HepG2 (cell line): ENCODE results near the gene FAM156B. TPM values are rescaled to one million over a fixed set of nuclear protein-coding genes. Genes with fewer than 3 reads are reported as not detected.

Experiments
- ATF7-NPFF ChIP-seq: sonication (generic); formaldehyde crosslinking; IDR thresholded peaks from 2 replicates; pipeline ENCODE4 v1.8.1; 2023; ENCODE audit warnings: mild to moderate bottlenecking, low read depth, missing genetic modification reagents, moderate library complexity
- CBX5 ChIP-seq: sonication (generic); formaldehyde crosslinking; IDR thresholded peaks from 2 replicates; pipeline ENCODE4 v1.4.0; 2020; ENCODE audit warnings: missing genetic modification reagents, borderline replicate concordance
- CHD2 ChIP-seq: IDR thresholded peaks from 2 replicates; pipeline ENCODE4 v1.6.1; 2011; ENCODE audit warnings: low read depth, low read length, improper control_type of control experiment
- GZF1 ChIP-seq: sonication (generic); formaldehyde crosslinking; IDR thresholded peaks from 2 replicates; pipeline ENCODE4 v1.5.1; 2020; ENCODE audit warnings: mild to moderate bottlenecking, missing genetic modification reagents
- IRF9 ChIP-seq: sonication (generic); formaldehyde crosslinking; IDR thresholded peaks from 2 replicates; pipeline ENCODE4 v1.8.0; 2022; ENCODE audit warnings: missing genetic modification reagents, mild to moderate bottlenecking, borderline replicate concordance
- MAF1 ChIP-seq: sonication (generic); formaldehyde crosslinking; IDR thresholded peaks from 2 replicates; pipeline ENCODE4 v1.5.0; 2020; ENCODE audit warnings: missing genetic modification reagents, borderline replicate concordance
- MXD1 ChIP-seq: sonication (generic); formaldehyde crosslinking; IDR thresholded peaks from 2 replicates; pipeline ENCODE4 v1.4.0; 2020; ENCODE audit warnings: mild to moderate bottlenecking, missing genetic modification reagents
- PPARG ChIP-seq: conservative IDR thresholded peaks from 2 replicates; pipeline ENCODE4 v1.6.1; 2016; ENCODE audit warnings: missing biosample characterization, missing genetic modification reagents
- STAG1 ChIP-seq: sonication (generic); formaldehyde crosslinking; IDR thresholded peaks from 2 replicates; pipeline ENCODE4 v1.4.0; 2020; ENCODE audit warnings: missing genetic modification reagents
- THAP11 ChIP-seq: IDR thresholded peaks from 2 replicates; pipeline ENCODE4 v1.6.1; 2016; ENCODE audit warnings: missing biosample characterization, missing genetic modification reagents
- ZBTB40 ChIP-seq, 2 experiments: fragments of 450-650 bp in 1 of 2; sonication (generic) in 1 of 2; formaldehyde crosslinking in 1 of 2; IDR thresholded peaks; 2 replicates each; pipeline versions ENCODE4 v1.6.1 to v1.8.0; 2016 to 2022; ENCODE audit warnings: antibody characterized with exemption in 1 of 2, mild to moderate bottlenecking in 1 of 2, missing genetic modification reagents in 1 of 2
- ZNF101 ChIP-seq: sonication (generic); formaldehyde crosslinking; IDR thresholded peaks from 2 replicates; pipeline ENCODE4 v1.4.0; 2020; ENCODE audit warnings: mild to moderate bottlenecking, low read depth, missing genetic modification reagents, borderline replicate concordance
- ZNF850 ChIP-seq: sonication (generic); formaldehyde crosslinking; conservative IDR thresholded peaks from 2 replicates; pipeline ENCODE4 v1.9.0; 2021; ENCODE audit warnings: mild to moderate bottlenecking, missing genetic modification reagents
- ZSCAN29 ChIP-seq: sonication (generic); formaldehyde crosslinking; conservative IDR thresholded peaks from 2 replicates; pipeline ENCODE4 v1.4.0; 2020; ENCODE audit warnings: mild to moderate bottlenecking, missing genetic modification reagents
- polyA plus RNA-seq, 8 experiments: library from polyadenylated mRNA; depleted of rRNA in 3 of 8; stranded (reverse) in 7 of 8; unstranded in 1 of 8; fragments of >200 nt; fragmentation: Illumina TruSeq in 4 of 8; extraction: Trizol in 4 of 8; gene quantifications; 2 replicates each; pipeline versions ENCODE4 v1.2.1 to v1.2.3, GENCODE V29; 2011 to 2016; ENCODE audit warnings: low read depth in 4 of 8, missing spikeins in 1 of 8, mixed read lengths in 1 of 8; ENCODE audit not compliant: insufficient read depth in 1 of 8
- total RNA-seq, 5 experiments: library from RNA; depleted of rRNA; stranded (reverse); fragments of >200 nt; fragmentation: Illumina TruSeq; extraction: Trizol; gene quantifications; 2 replicates each; pipeline ENCODE4 v1.2.3, GENCODE V29; 2016; ENCODE audit warnings: low read depth in 1 of 5
- TF ChIP-seq, protein P1 (sequence below): sonication (generic); formaldehyde crosslinking; IDR thresholded peaks from 2 replicates; pipeline ENCODE4 v1.4.0; 2020; ENCODE audit warnings: missing genetic modification reagents

The FAM156B gene
- total and polyA plus RNA-seq, 2 of the 13 experiments (the other 11 are each of a cell fraction or from before 2014, with no cell fraction given) = 7.8 to 82.1 TPM

DNA sequence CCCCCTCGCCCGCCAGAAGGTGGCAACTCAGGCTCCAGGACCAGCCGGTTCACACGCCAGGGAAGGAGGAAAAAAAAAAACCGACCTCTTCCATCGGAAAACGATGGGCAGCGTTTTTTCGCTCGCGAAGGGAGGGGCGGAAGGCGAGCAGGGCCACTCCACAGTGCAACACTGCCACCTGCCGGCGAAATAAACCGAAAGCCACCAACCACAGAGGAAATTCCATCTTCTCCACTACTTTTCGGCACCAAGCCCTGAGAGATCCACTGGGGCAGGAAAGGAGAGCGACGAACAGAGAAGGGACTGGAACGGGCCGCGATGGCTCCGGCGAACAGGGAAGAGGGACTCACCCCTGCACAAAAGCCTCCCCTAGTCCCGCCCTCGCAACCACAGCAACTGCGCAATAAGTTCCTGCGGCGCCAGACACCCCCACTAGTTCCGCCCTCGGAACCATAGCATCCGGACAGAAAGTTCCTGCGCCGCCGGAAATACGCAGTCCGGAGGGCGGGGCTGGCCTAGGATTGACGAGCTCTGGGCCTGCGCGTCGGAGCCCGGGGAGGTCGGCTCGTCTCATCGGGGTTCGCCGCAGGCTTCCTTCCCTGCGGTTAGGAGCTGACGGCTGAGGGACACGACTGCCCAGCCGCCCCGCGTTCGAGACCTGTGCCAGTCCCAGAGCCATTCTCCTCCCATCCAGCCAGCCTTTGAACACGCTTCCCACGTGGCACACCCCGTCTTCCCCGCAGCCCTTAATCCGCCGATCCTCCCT, 37.8 kb downstream of the FAM156B start (continued):
- TF ChIP-seq, protein P1, sequence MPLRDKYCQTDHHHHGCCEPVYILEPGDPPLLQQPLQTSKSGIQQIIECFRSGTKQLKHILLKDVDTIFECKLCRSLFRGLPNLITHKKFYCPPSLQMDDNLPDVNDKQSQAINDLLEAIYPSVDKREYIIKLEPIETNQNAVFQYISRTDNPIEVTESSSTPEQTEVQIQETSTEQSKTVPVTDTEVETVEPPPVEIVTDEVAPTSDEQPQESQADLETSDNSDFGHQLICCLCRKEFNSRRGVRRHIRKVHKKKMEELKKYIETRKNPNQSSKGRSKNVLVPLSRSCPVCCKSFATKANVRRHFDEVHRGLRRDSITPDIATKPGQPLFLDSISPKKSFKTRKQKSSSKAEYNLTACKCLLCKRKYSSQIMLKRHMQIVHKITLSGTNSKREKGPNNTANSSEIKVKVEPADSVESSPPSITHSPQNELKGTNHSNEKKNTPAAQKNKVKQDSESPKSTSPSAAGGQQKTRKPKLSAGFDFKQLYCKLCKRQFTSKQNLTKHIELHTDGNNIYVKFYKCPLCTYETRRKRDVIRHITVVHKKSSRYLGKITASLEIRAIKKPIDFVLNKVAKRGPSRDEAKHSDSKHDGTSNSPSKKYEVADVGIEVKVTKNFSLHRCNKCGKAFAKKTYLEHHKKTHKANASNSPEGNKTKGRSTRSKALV (CRISPR knock-in tag) = no peak
- no peak for TF ChIP-seq MAF1
- no peak for TF ChIP-seq ZNF101 (CRISPR knock-in tag)
- TF ChIP-seq ZBTB40 (IDR thresholded peaks at IDR 0.05) = no peak
- peak; percentile 50; the same call in 1 of the 2 replicates for TF ChIP-seq ZBTB40 (CRISPR knock-in tag; IDR thresholded peaks at IDR 0.05)
- TF ChIP-seq ZNF850 (CRISPR knock-in tag) = no peak
- no peak for TF ChIP-seq MXD1
- no peak for TF ChIP-seq CHD2
- TF ChIP-seq PPARG (CRISPR knock-in tag) = no peak
- no peak for TF ChIP-seq GZF1 (CRISPR knock-in tag)
- TF ChIP-seq STAG1 (CRISPR knock-in tag) = peak; percentile 78
- TF ChIP-seq ZSCAN29 (CRISPR knock-in tag) = no peak
- TF ChIP-seq IRF9 (CRISPR knock-in tag) = no peak
- peak; percentile 57; the same call in 1 of the 2 replicates for TF ChIP-seq CBX5
- TF ChIP-seq THAP11 (CRISPR knock-in tag) = peak; percentile 70
- no peak for TF ChIP-seq ATF7-NPFF (CRISPR knock-in tag)
